Neural cell (in vitro differentiated cells): ENCODE measurements around the gene KLHDC4. TPM values are rescaled to one million over a fixed set of nuclear protein-coding genes. Genes with fewer than 3 reads are reported as not detected.

Source experiments
- H2AFZ ChIP-seq: fragments of 200-600, 300-800 bp; sonication (generic), shearing (Covaris generic); 2 replicates; pipeline ENCODE4 v1.6.0; 2014; ENCODE audit warnings: low read depth, mild to moderate bottlenecking, antibody characterized with exemption, low read length, moderate library complexity
- H3F3A ChIP-seq: fragments of 200-600 bp; shearing (Covaris generic); 2 replicates; pipeline ENCODE4 v1.6.1; 2016; ENCODE audit warnings: mild to moderate bottlenecking, moderate library complexity, mixed read lengths, antibody characterized with exemption, low read length; ENCODE audit not compliant: insufficient read depth, poor library complexity, severe bottlenecking
- H3K27ac ChIP-seq: fragments of 200-600, 300-800 bp; sonication (generic), shearing (Covaris generic); 2 replicates; pipeline ENCODE4 v1.5.1; 2014; ENCODE audit warnings: mild to moderate bottlenecking, low read length, moderate library complexity
- H3K27me3 ChIP-seq: fragments of 300-800, 200-600 bp; sonication (generic), shearing (Covaris generic); 2 replicates; pipeline ENCODE4 v1.6.0; 2014; ENCODE audit warnings: mild to moderate bottlenecking, low read depth, low read length, moderate library complexity; ENCODE audit not compliant: insufficient read depth
- H3K36me3 ChIP-seq: fragments of 300-800, 200-600 bp; sonication (generic), shearing (Covaris generic); 2 replicates; pipeline ENCODE4 v1.5.1; 2014; ENCODE audit warnings: mild to moderate bottlenecking, antibody characterized with exemption, low read length, moderate library complexity; ENCODE audit not compliant: insufficient read depth
- H3K4me2 ChIP-seq: fragments of 300-800, 200-600 bp; sonication (generic), shearing (Covaris generic); 2 replicates; pipeline ENCODE4 v1.6.0; 2014; ENCODE audit warnings: mild to moderate bottlenecking, low read length
- H3K4me3 ChIP-seq: fragments of 300-800, 200-600 bp; sonication (generic), shearing (Covaris generic); 2 replicates; pipeline ENCODE4 v1.5.1; 2014; ENCODE audit warnings: mild to moderate bottlenecking, low read length, moderate library complexity
- H3K79me2 ChIP-seq: fragments of 200-600 bp; shearing (Covaris generic); replicated peaks from 2 replicates; pipeline ENCODE4 v1.6.0; 2014; ENCODE audit warnings: mild to moderate bottlenecking, low read length, moderate library complexity; ENCODE audit not compliant: insufficient read depth
- H3K9ac ChIP-seq: fragments of 300-800, 200-600 bp; sonication (generic), shearing (Covaris generic); 2 replicates; pipeline ENCODE4 v1.6.1; 2016; ENCODE audit warnings: mild to moderate bottlenecking, low read length, mixed read lengths
- H3K9me2 ChIP-seq: fragments of 200-600 bp; shearing (Covaris generic); 2 replicates; pipeline ENCODE4 v1.6.1; 2016; ENCODE audit warnings: mild to moderate bottlenecking, low read length, mixed read lengths; ENCODE audit not compliant: insufficient read depth
- H3K9me3 ChIP-seq: fragments of 200-600, 300-800 bp; sonication (generic), shearing (Covaris generic); 2 replicates; pipeline ENCODE4 v1.6.1; 2016; ENCODE audit warnings: mild to moderate bottlenecking, mixed run types, low read length, moderate library complexity, mixed read lengths
- H4K20me1 ChIP-seq: fragments of 200-600 bp; shearing (Covaris generic); 2 replicates; pipeline ENCODE4 v1.6.1; 2016; ENCODE audit warnings: mild to moderate bottlenecking, mixed run types; ENCODE audit not compliant: insufficient read depth
- EP300 ChIP-seq: fragments of 450-650 bp; conservative IDR thresholded peaks from 2 replicates; pipeline ENCODE4 v1.6.1; 2014; ENCODE audit warnings: antibody characterized with exemption, mild to moderate bottlenecking, moderate library complexity; ENCODE audit not compliant: poor library complexity, severe bottlenecking
- EZH2 ChIP-seq: fragments of 200-600, 300-800 bp; shearing (Covaris generic), sonication (generic); IDR thresholded peaks from 2 replicates; pipeline ENCODE4 v1.6.1; 2014; ENCODE audit warnings: antibody characterized with exemption, low read length, borderline replicate concordance, mild to moderate bottlenecking; ENCODE audit not compliant: insufficient read depth, poor library complexity, severe bottlenecking
- MXI1 ChIP-seq: fragments of 450-650 bp; conservative IDR thresholded peaks from 2 replicates; pipeline ENCODE4 v1.6.1; 2014; ENCODE audit warnings: antibody characterized with exemption, mild to moderate bottlenecking; ENCODE audit not compliant: poor library complexity, severe bottlenecking
- POLR2AphosphoS5 ChIP-seq: IDR thresholded peaks from 2 replicates; pipeline ENCODE4 v1.6.1; 2012
- RAD21 ChIP-seq: fragments of 450-650 bp; conservative IDR thresholded peaks from 2 replicates; pipeline ENCODE4 v1.6.1; 2014; ENCODE audit warnings: antibody characterized with exemption, mild to moderate bottlenecking, moderate library complexity
- SMC3 ChIP-seq: fragments of 450-650 bp; conservative IDR thresholded peaks from 2 replicates; pipeline ENCODE4 v1.6.1; 2014; ENCODE audit warnings: antibody characterized with exemption, mild to moderate bottlenecking, moderate library complexity; ENCODE audit not compliant: poor library complexity
- TAF1 ChIP-seq: IDR thresholded peaks from 2 replicates; pipeline ENCODE4 v1.6.1; 2012; ENCODE audit warnings: low read depth
- polyA plus RNA-seq: library from polyadenylated mRNA; depleted of rRNA; stranded (reverse); fragments of >200 nt; gene quantifications from 2 replicates; pipeline ENCODE4 v1.2.3, GENCODE V29; 2014
- TF ChIP-seq, protein P1 (sequence below): fragments of 450-650 bp; IDR thresholded peaks from 2 replicates; pipeline ENCODE4 v1.5.1; 2014; ENCODE audit warnings: antibody characterized with exemption, mild to moderate bottlenecking, moderate library complexity; ENCODE audit not compliant: poor library complexity, severe bottlenecking
- TF ChIP-seq, protein P2 (sequence below): IDR thresholded peaks from 2 replicates; pipeline ENCODE4 v1.6.1; 2012; ENCODE audit warnings: borderline replicate concordance

The KLHDC4 gene
- polyA plus RNA-seq, 1 donor from 2014 or later: 27.5 TPM

DNA sequence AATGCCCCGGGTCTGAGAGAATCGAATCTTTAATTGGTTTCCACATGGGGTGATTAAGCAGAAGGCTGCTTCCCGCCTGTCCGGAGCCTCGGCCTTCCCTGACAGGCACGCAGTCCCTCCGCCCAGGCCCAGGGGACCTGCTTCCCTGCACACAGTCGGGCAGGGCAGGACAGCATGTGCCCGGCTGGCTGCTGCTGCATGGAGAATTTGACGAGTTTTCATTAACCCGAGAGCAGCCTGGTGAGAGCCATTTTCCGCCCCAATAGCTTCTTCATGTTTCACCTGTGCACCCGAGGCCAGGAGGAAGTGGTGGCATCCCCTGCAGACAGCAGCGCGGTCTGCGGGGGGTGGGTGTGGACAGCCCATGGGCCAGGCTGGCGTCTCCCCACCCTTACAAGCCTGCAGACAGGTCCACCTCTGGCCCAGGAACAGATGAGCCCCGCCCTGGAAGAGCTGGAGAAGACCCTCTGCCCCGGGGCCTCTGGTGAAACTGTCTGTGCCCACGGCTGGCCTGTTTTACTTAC is 67.0 kb downstream of the KLHDC4 start:
- Histone ChIP-seq H3K79me2 (no peaks in the 10 kb centered on the region), H3K9me3 (no peaks in the 10 kb centered on the region), H3K36me3 (no peaks in the 10 kb centered on the region), H3F3A (no peaks in the 10 kb centered on the region), H3K9me2 (no peaks in the 10 kb centered on the region), H3K4me3 (no peak overlapping the region), H3K9ac (no peak overlapping the region), H3K27me3 (no peaks in the 10 kb centered on the region), H4K20me1 (no peaks in the 10 kb centered on the region), H3K4me2 (no peak overlapping the region), H3K27ac (no peak overlapping the region), H2AFZ (no peak overlapping the region)
- no peak for TF ChIP-seq MXI1
- no peak for TF ChIP-seq RAD21
- no peak for TF ChIP-seq POLR2AphosphoS5
- no peak for TF ChIP-seq EZH2
- TF ChIP-seq, protein P1, sequence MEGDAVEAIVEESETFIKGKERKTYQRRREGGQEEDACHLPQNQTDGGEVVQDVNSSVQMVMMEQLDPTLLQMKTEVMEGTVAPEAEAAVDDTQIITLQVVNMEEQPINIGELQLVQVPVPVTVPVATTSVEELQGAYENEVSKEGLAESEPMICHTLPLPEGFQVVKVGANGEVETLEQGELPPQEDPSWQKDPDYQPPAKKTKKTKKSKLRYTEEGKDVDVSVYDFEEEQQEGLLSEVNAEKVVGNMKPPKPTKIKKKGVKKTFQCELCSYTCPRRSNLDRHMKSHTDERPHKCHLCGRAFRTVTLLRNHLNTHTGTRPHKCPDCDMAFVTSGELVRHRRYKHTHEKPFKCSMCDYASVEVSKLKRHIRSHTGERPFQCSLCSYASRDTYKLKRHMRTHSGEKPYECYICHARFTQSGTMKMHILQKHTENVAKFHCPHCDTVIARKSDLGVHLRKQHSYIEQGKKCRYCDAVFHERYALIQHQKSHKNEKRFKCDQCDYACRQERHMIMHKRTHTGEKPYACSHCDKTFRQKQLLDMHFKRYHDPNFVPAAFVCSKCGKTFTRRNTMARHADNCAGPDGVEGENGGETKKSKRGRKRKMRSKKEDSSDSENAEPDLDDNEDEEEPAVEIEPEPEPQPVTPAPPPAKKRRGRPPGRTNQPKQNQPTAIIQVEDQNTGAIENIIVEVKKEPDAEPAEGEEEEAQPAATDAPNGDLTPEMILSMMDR: no peak
- no peak for TF ChIP-seq EP300
- TF ChIP-seq, protein P2, sequence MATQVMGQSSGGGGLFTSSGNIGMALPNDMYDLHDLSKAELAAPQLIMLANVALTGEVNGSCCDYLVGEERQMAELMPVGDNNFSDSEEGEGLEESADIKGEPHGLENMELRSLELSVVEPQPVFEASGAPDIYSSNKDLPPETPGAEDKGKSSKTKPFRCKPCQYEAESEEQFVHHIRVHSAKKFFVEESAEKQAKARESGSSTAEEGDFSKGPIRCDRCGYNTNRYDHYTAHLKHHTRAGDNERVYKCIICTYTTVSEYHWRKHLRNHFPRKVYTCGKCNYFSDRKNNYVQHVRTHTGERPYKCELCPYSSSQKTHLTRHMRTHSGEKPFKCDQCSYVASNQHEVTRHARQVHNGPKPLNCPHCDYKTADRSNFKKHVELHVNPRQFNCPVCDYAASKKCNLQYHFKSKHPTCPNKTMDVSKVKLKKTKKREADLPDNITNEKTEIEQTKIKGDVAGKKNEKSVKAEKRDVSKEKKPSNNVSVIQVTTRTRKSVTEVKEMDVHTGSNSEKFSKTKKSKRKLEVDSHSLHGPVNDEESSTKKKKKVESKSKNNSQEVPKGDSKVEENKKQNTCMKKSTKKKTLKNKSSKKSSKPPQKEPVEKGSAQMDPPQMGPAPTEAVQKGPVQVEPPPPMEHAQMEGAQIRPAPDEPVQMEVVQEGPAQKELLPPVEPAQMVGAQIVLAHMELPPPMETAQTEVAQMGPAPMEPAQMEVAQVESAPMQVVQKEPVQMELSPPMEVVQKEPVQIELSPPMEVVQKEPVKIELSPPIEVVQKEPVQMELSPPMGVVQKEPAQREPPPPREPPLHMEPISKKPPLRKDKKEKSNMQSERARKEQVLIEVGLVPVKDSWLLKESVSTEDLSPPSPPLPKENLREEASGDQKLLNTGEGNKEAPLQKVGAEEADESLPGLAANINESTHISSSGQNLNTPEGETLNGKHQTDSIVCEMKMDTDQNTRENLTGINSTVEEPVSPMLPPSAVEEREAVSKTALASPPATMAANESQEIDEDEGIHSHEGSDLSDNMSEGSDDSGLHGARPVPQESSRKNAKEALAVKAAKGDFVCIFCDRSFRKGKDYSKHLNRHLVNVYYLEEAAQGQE: no peak
- no peak for TF ChIP-seq SMC3
- TF ChIP-seq TAF1: no peak

DNA sequence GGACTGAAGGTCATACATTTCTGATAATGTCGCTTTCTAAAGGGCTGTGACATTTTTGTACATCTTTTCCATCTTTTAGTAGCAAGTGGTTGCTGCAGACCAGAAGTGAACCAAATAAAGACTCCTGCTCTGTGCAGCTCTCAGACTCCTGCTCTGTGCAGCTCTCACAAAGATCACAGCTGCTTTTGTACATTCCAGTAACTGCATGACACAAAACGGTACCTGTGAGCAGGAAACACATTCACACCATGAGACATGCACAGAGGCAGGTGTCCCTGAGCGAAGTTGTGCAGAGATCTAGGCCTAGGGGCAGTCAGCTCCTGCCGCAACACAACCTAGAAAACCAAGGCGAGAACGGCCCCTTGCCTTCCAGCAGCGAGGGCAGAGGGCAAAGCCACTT is 67.5 kb downstream of the KLHDC4 start:
- H3K9me2 ChIP-seq: no peaks in the 10 kb centered on the region
- H3K27ac ChIP-seq: no peak overlapping the region
- no peaks in the 10 kb centered on the region for H3K36me3 ChIP-seq
- H3F3A ChIP-seq: no peaks in the 10 kb centered on the region
- no peaks in the 10 kb centered on the region for H3K27me3 ChIP-seq
- no peak overlapping the region for H2AFZ ChIP-seq
- TF ChIP-seq MXI1 (no peak), RAD21 (no peak)
- no peak overlapping the region for H3K4me3 ChIP-seq
- no peak overlapping the region for H3K9ac ChIP-seq
- no peaks in the 10 kb centered on the region for H4K20me1 ChIP-seq
- no peak overlapping the region for H3K4me2 ChIP-seq
- no peaks in the 10 kb centered on the region for H3K9me3 ChIP-seq
- H3K79me2 ChIP-seq: no peaks in the 10 kb centered on the region

DNA sequence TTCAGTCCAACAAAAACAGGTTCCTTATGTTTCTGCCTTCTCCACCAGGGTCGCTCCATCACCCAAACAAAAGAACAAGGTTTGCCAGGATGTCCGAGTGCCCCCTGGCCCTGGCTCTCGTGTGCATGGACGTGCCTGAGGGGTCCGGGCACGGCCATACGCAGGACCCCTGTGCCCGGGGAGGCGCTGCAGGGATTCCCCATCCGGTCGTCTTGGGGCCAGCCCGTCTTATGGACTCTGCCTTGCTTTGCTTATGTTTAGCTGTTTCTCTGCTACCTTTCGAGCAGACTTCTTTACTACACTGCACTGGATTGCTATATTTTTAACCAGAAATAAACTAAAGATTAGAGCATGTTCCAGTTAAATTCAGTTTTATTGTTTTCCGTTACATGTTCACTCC is 68.0 kb downstream of the KLHDC4 start:
- Histone ChIP-seq H3K4me2 (no peak overlapping the region), H3F3A (no peaks in the 10 kb centered on the region), H3K4me3 (no peak overlapping the region), H3K9ac (no peak overlapping the region), H3K36me3 (no peaks in the 10 kb centered on the region), H3K27me3 (no peaks in the 10 kb centered on the region), H3K9me3 (no peaks in the 10 kb centered on the region), H2AFZ (no peak overlapping the region), H4K20me1 (no peaks in the 10 kb centered on the region), H3K27ac (no peak overlapping the region), H3K9me2 (no peaks in the 10 kb centered on the region), H3K79me2 (no peaks in the 10 kb centered on the region)
- TF ChIP-seq, protein P1: no peak
- TF ChIP-seq POLR2AphosphoS5 (no peak), SMC3 (no peak), EZH2 (no peak), EP300 (no peak), MXI1 (no peak), TAF1 (no peak), RAD21 (no peak)
- TF ChIP-seq, protein P2: no peak
